Upper lobe of left lung (tissue), 6 donors: ENCODE data around the gene DOLPP1. TPM values are rescaled to one million over a fixed set of nuclear protein-coding genes. Genes with fewer than 3 reads are reported as not detected.

Experiments used
- ATAC-seq, 2 donors: fragments of 200-7000 bp; cut with Tn5 transposase; one replicate each; pipeline ENCODE4 v1.9.1; 2022; ENCODE audit warnings: mild to moderate bottlenecking in 2 of 2, moderate library complexity in 2 of 2; ENCODE audit not compliant: low FRiP score in 2 of 2
- DNase-seq, 2 donors: peaks; one replicate each; pipeline ENCODE4 v3.0.0-alpha.2; 2019 to 2020
- H3K27ac ChIP-seq, 4 donors: fragments of 200-600 bp; sonication (generic); one replicate each; pipeline ENCODE4 v1.5.1; 2016 to 2019
- H3K27me3 ChIP-seq, 4 donors: fragments of 200-600 bp; sonication (generic); one replicate each; pipeline ENCODE4 v1.5.1; 2017 to 2019
- H3K36me3 ChIP-seq, 4 donors: fragments of 200-600 bp; sonication (generic); one replicate each; pipeline ENCODE4 v1.5.1; 2016 to 2019
- H3K4me1 ChIP-seq, 4 donors: fragments of 200-600 bp; sonication (generic); one replicate each; pipeline ENCODE4 v1.5.1; 2018 to 2019
- H3K4me3 ChIP-seq, 4 donors: fragments of 200-600 bp; sonication (generic); one replicate each; pipeline ENCODE4 v1.5.1; 2017 to 2019; ENCODE audit warnings: mild to moderate bottlenecking in 2 of 4, moderate library complexity in 1 of 4
- H3K9me3 ChIP-seq, 4 donors: fragments of 200-600 bp; sonication (generic); one replicate each; pipeline ENCODE4 v1.5.1; 2018 to 2019
- CTCF ChIP-seq, 6 experiments: fragments of 450-650 bp in 4 of 6; fragments of 200-600 bp in 2 of 6; sonication (generic) in 2 of 6; IDR thresholded peaks; one replicate each; pipeline ENCODE4 v1.5.1; 2016 to 2019; ENCODE audit warnings: antibody characterized with exemption in 6 of 6
- EP300 ChIP-seq, 4 donors: sonication (generic); formaldehyde crosslinking; IDR thresholded peaks; one replicate each; pipeline ENCODE4 v1.5.1; 2017; ENCODE audit warnings: antibody characterized with exemption in 4 of 4, control low read depth in 2 of 4
- POLR2A ChIP-seq, 4 donors: fragments of 450-650 bp; IDR thresholded peaks; one replicate each; pipeline ENCODE4 v1.5.1; 2016 to 2017; ENCODE audit warnings: antibody characterized with exemption in 4 of 4, mild to moderate bottlenecking in 2 of 4
- POLR2AphosphoS5 ChIP-seq, 2 donors: sonication (generic); formaldehyde crosslinking; IDR thresholded peaks; one replicate each; pipeline ENCODE4 v1.5.1; 2017; ENCODE audit warnings: antibody characterized with exemption in 2 of 2
- WGBS, 2 donors: methylation state at CpG; one replicate each; pipeline ENCODE4 v1.1.5; 2017 to 2018; 5-methylcytosine and 5-hydroxymethylcytosine counted together
- total RNA-seq, 6 donors: library from RNA; depleted of rRNA in 4 of 6; stranded (reverse); fragments of >200 nt in 4 of 6; gene quantifications; one replicate each; pipeline versions ENCODE4 v1.1.0 to v1.2.1, GENCODE V29; 2016 to 2021
- donor health status: DM: no; HTN: no; CAD: no; lungs with moderate emphysema.
- donor health status: DM: no; HTN: yes; CAD: no; lungs with severe emphysema.

DOLPP1 gene
- total RNA-seq, 6 donors from 2014 or later: 3.9 to 14.8 (median 8.2) TPM

- TF ChIP-seq EP300 (IDR thresholded peaks at IDR 0.05): no peak
- no peak for TF ChIP-seq CTCF (IDR thresholded peaks at IDR 0.05)
- TF ChIP-seq POLR2AphosphoS5 (IDR thresholded peaks at IDR 0.05): no peak
- no peak for TF ChIP-seq POLR2A (IDR thresholded peaks at IDR 0.05)
- no peak for DNase-seq
- Histone ChIP-seq H3K4me1 (peaks cover 0 to 6% (median 2%) of the 10 kb centered on the region in 4 donors), H3K27ac (no peak overlapping the region), H3K9me3 (no peaks in the 10 kb centered on the region), H3K27me3 (no peaks in the 10 kb centered on the region), H3K4me3 (no peak overlapping the region), H3K36me3 (peaks cover 0 to 20% (median 13%) of the 10 kb centered on the region in 4 donors)
- 82 to 88% methylated on average over 8 of the region's 8 CpGs for WGBS, 2 donors
- no peak for ATAC-seq
Observed at GRCh38 chr9:129073404-129073803, 7.5 kb upstream of the DOLPP1 start.

GRCh38 chr9:129074106-129074505 lies 6.8 kb upstream of the DOLPP1 start:
- Histone ChIP-seq H3K9me3 (no peaks in the 10 kb centered on the region), H3K4me1 (peaks cover 0 to 2% (median under 1%) of the 10 kb centered on the region in 4 donors), H3K27ac (no peak overlapping the region), H3K4me3 (no peak overlapping the region), H3K36me3 (peaks cover 0 to 13% (median 6%) of the 10 kb centered on the region in 4 donors), H3K27me3 (no peaks in the 10 kb centered on the region)
- ATAC-seq: no peak
- TF ChIP-seq EP300 (IDR thresholded peaks at IDR 0.05) (no peak), CTCF (IDR thresholded peaks at IDR 0.05) (no peak), POLR2AphosphoS5 (IDR thresholded peaks at IDR 0.05) (no peak)
- 81 to 88% methylated on average over 3 of the region's 3 CpGs for WGBS, 2 donors
- no peak for DNase-seq

DNA sequence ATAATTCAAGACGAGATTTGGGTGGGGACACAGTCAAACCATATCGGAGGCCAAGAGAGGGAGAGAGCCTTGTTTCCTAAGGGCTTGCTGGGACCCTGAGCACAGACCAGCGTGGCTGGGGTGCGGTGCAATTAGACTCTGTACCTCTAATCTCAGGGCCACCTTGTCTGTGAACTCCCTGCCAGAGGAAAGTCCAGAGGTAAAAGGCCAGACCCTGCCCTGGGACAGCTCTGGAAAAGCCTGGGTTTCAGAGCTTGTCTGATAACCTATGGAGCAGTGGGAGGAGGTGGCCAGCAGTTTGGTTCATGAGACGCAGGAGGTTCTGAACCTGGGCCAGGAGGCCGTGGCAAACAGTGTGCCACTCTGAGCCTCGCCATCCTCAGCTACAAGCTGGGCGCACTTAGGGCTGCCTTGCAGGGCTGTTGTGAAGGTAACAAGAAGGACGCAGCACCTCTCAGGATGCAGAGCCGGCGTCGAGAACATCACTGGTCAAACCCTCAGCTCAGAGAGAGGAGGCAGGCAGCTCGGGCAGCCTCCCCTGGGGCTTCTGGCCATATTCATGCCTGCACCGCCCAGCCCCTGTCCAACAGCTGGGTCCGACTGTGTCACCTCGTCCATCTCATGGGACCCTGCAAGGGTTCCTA lies 4.8 kb upstream of the DOLPP1 start:
- WGBS, 2 donors: 91 to 94% methylated on average over 11 to 16 of the region's 16 CpGs
- Histone ChIP-seq H3K27me3 (no peaks in the 10 kb centered on the region), H3K4me1 (peaks cover 5 to 7% (median 6%) of the 10 kb centered on the region in 4 donors), H3K4me3 (no peak overlapping the region), H3K9me3 (no peaks in the 10 kb centered on the region), H3K27ac (no peak overlapping the region), H3K36me3 (peaks cover 0 to 2% (median 0%) of the 10 kb centered on the region in 4 donors)
- ATAC-seq (no peak), DNase-seq (no peak)
- no peak for TF ChIP-seq CTCF (IDR thresholded peaks at IDR 0.05)
- no peak for TF ChIP-seq POLR2A (IDR thresholded peaks at IDR 0.05)
- TF ChIP-seq EP300 (IDR thresholded peaks at IDR 0.05): no peak
- no peak for TF ChIP-seq POLR2AphosphoS5 (IDR thresholded peaks at IDR 0.05)

- Histone ChIP-seq H3K27me3 (no peaks in the 10 kb centered on the region), H3K9me3 (no peaks in the 10 kb centered on the region), H3K4me3 (no peak overlapping the region), H3K36me3 (no peaks in the 10 kb centered on the region), H3K27ac (no peak overlapping the region), H3K4me1 (peaks cover 6 to 11% (median 9%) of the 10 kb centered on the region in 4 donors)
- ATAC-seq: no peak
- 90 to 95% methylated on average over 11 of the region's 11 CpGs for WGBS, 2 donors
- no peak for TF ChIP-seq EP300 (IDR thresholded peaks at IDR 0.05)
- TF ChIP-seq POLR2AphosphoS5 (IDR thresholded peaks at IDR 0.05): no peak
- no peak for DNase-seq
Observed at GRCh38 chr9:129076640-129077037, 4.3 kb upstream of the DOLPP1 start.

GRCh38 chr9:129077236-129077635 lies 3.7 kb upstream of the DOLPP1 start:
- Histone ChIP-seq H3K27ac (no peak overlapping the region), H3K36me3 (no peaks in the 10 kb centered on the region)
- DNase-seq: peak in 1 of 2 donors; percentile 31

More at GRCh38 chr9:129077236-129077635, 3.7 kb upstream of the DOLPP1 start:
- Histone ChIP-seq H3K27me3 (no peaks in the 10 kb centered on the region), H3K9me3 (no peaks in the 10 kb centered on the region), H3K4me3 (no peak overlapping the region), H3K4me1 (peaks cover 12 to 17% (median 15%) of the 10 kb centered on the region in 4 donors)
- 77 to 81% methylated on average over 10 of the region's 10 CpGs for WGBS, 2 donors
- ATAC-seq: no peak
- TF ChIP-seq POLR2A (IDR thresholded peaks at IDR 0.05) (no peak), POLR2AphosphoS5 (IDR thresholded peaks at IDR 0.05) (no peak), EP300 (IDR thresholded peaks at IDR 0.05) (no peak), CTCF (IDR thresholded peaks at IDR 0.05) (no peak)
